ENCODE measurements around the gene IFNA13.
"Not testable (repeated sequence)": the region's sequence is repeated elsewhere in the genome, so short reads cannot be mapped to it uniquely, and the experiment has no call there.

Gene IFNA13

DNA sequence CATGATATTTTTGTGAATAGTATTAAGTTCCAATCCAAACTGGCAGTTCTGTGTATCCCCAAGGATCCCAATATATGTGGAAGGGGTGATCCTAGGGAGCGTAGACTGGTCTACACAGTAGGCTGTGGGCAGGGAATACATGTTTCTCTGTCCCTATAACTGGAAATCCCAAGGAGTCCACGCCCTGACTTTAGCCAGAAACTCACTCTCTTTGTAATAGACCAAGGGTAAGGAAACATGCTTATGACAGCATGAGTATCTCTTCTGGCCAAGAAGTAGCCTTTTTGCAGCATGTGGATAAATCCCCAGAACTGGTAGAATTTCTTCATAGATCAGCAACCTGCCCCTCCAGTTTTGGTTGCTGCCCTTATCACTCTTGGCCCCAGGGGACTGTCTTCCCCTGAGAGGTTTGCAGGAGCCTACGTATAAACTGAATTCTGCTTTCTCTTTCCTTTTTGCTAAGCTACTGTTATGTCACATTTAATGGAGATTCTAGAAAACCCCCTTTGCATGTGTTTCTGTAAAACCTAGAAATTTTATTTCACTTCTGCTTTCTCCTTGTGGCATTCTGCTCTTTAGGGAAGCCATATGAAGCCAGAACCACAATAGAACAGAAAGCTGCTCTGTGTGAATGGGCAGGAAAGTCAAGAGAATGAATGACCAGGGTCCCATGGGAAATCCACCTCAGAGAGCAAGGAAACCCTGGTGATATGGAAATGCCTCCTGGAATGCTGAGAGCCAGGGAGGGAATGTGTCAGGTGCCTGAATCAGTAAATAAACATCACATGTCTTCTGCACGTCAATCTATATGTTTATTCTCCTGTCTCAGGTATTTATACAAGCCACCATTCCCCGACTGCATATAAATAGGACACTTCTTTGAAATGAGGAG lies 13.8 kb upstream of the IFNA13 start:
- H3K4me1 ChIP-seq (ENCODE audit: insufficient read depth, low read length, poor library complexity, severe bottlenecking): peaks cover 4% of the 10 kb centered on the region
- 0 out of 2 replicates have a peak overlapping the region, but pooled peaks have one; percentile 27 for H2AFZ ChIP-seq (ENCODE audit: low read length)
- no peaks in the 10 kb centered on the region for H3K9me2 ChIP-seq (replicated peaks; ENCODE audit: low read depth, low read length)
- H3K4me3 ChIP-seq (ENCODE audit: low read length, poor library complexity, severe bottlenecking): peak overlapping the region; percentile 40
- H3K4me2 ChIP-seq (ENCODE audit: low read depth, low read length, poor library complexity, severe bottlenecking): peak overlapping the region; percentile 53
- no peak for TF ChIP-seq EZH2phosphoT487 (IDR thresholded peaks at IDR 0.05; ENCODE audit: borderline replicate concordance)
- no peak overlapping the region for H3K9ac ChIP-seq (ENCODE audit: low read depth, low read length, poor library complexity, severe bottlenecking)
- H3K27me3 ChIP-seq (ENCODE audit: insufficient read depth, low read length, poor library complexity, severe bottlenecking): no peaks in the 10 kb centered on the region
- no peaks in the 10 kb centered on the region for H3K9me3 ChIP-seq (ENCODE audit: insufficient read depth, low read depth, low read length)
- H3F3A ChIP-seq (ENCODE audit: low read depth): no peaks in the 10 kb centered on the region
- H3K79me2 ChIP-seq (ENCODE audit: insufficient read depth, low read length): no peaks in the 10 kb centered on the region
- H3K36me3 ChIP-seq (ENCODE audit: insufficient read depth, low read length): no peaks in the 10 kb centered on the region
- H4K20me1 ChIP-seq (ENCODE audit: insufficient read depth, low read length, poor library complexity, severe bottlenecking): no peaks in the 10 kb centered on the region

GRCh38 chr9:21371467-21371866 lies 3.6 kb upstream of the IFNA13 start:
- not testable (repeated sequence) for H3K36me3 ChIP-seq (ENCODE audit: insufficient read depth, low read length); H3K4me3 ChIP-seq (ENCODE audit: low read length, poor library complexity, severe bottlenecking); H3K4me2 ChIP-seq (ENCODE audit: low read depth, low read length, poor library complexity, severe bottlenecking); H3K9ac ChIP-seq (ENCODE audit: low read depth, low read length, poor library complexity, severe bottlenecking); H3K4me1 ChIP-seq (ENCODE audit: insufficient read depth, low read length, poor library complexity, severe bottlenecking); H3K9me2 ChIP-seq (replicated peaks; ENCODE audit: low read depth, low read length); H3K9me3 ChIP-seq (ENCODE audit: insufficient read depth, low read depth, low read length); H3K79me2 ChIP-seq (ENCODE audit: insufficient read depth, low read length); H3F3A ChIP-seq (ENCODE audit: low read depth); H3K27me3 ChIP-seq (ENCODE audit: insufficient read depth, low read length, poor library complexity, severe bottlenecking); H4K20me1 ChIP-seq (ENCODE audit: insufficient read depth, low read length, poor library complexity, severe bottlenecking); H2AFZ ChIP-seq (ENCODE audit: low read length)

GRCh38 chr9:21367169-21367568 lies 688 bp downstream of the IFNA13 start:
- not testable (repeated sequence) for H3K4me2 ChIP-seq (ENCODE audit: low read depth, low read length, poor library complexity, severe bottlenecking); H3K27me3 ChIP-seq (ENCODE audit: insufficient read depth, low read length, poor library complexity, severe bottlenecking); H3F3A ChIP-seq (ENCODE audit: low read depth); H3K9ac ChIP-seq (ENCODE audit: low read depth, low read length, poor library complexity, severe bottlenecking); H3K9me2 ChIP-seq (replicated peaks; ENCODE audit: low read depth, low read length); H3K79me2 ChIP-seq (ENCODE audit: insufficient read depth, low read length); H4K20me1 ChIP-seq (ENCODE audit: insufficient read depth, low read length, poor library complexity, severe bottlenecking); H2AFZ ChIP-seq (ENCODE audit: low read length); H3K9me3 ChIP-seq (ENCODE audit: insufficient read depth, low read depth, low read length); H3K4me1 ChIP-seq (ENCODE audit: insufficient read depth, low read length, poor library complexity, severe bottlenecking); H3K36me3 ChIP-seq (ENCODE audit: insufficient read depth, low read length); H3K4me3 ChIP-seq (ENCODE audit: low read length, poor library complexity, severe bottlenecking)

GRCh38 chr9:21362287-21362686 lies 5.6 kb downstream of the IFNA13 start:
- Histone ChIP-seq H3K9ac (ENCODE audit: low read depth, low read length, poor library complexity, severe bottlenecking) (no peak overlapping the region), H3K27me3 (ENCODE audit: insufficient read depth, low read length, poor library complexity, severe bottlenecking) (no peaks in the 10 kb centered on the region), H3K9me2 (replicated peaks; ENCODE audit: low read depth, low read length) (no peaks in the 10 kb centered on the region), H3K4me1 (ENCODE audit: insufficient read depth, low read length, poor library complexity, severe bottlenecking) (peaks cover 3% of the 10 kb centered on the region), H3K79me2 (ENCODE audit: insufficient read depth, low read length) (no peaks in the 10 kb centered on the region), H3F3A (ENCODE audit: low read depth) (no peaks in the 10 kb centered on the region), H3K36me3 (ENCODE audit: insufficient read depth, low read length) (no peaks in the 10 kb centered on the region), H4K20me1 (ENCODE audit: insufficient read depth, low read length, poor library complexity, severe bottlenecking) (no peaks in the 10 kb centered on the region), H3K4me3 (ENCODE audit: low read length, poor library complexity, severe bottlenecking) (no peak overlapping the region), H3K4me2 (ENCODE audit: low read depth, low read length, poor library complexity, severe bottlenecking) (no peak overlapping the region), H3K9me3 (ENCODE audit: insufficient read depth, low read depth, low read length) (no peaks in the 10 kb centered on the region), H2AFZ (ENCODE audit: low read length) (no peak overlapping the region)
- TF ChIP-seq, protein P1, sequence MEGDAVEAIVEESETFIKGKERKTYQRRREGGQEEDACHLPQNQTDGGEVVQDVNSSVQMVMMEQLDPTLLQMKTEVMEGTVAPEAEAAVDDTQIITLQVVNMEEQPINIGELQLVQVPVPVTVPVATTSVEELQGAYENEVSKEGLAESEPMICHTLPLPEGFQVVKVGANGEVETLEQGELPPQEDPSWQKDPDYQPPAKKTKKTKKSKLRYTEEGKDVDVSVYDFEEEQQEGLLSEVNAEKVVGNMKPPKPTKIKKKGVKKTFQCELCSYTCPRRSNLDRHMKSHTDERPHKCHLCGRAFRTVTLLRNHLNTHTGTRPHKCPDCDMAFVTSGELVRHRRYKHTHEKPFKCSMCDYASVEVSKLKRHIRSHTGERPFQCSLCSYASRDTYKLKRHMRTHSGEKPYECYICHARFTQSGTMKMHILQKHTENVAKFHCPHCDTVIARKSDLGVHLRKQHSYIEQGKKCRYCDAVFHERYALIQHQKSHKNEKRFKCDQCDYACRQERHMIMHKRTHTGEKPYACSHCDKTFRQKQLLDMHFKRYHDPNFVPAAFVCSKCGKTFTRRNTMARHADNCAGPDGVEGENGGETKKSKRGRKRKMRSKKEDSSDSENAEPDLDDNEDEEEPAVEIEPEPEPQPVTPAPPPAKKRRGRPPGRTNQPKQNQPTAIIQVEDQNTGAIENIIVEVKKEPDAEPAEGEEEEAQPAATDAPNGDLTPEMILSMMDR (conservative IDR thresholded peaks at IDR 0.05; ENCODE audit: low read length): no peak
- TF ChIP-seq EZH2phosphoT487 (IDR thresholded peaks at IDR 0.05; ENCODE audit: borderline replicate concordance): no peak
